HG02610 (cell line): ENCODE data around the gene RC3H2.

Source experiments
- ATAC-seq: cut with Tn5 transposase; IDR thresholded peaks from one replicate; pipeline ENCODE4 v1.9.1; 2021; ENCODE audit warnings: mild to moderate bottlenecking, moderate library complexity; ENCODE audit not compliant: unreplicated experiment

The RC3H2 gene

DNA sequence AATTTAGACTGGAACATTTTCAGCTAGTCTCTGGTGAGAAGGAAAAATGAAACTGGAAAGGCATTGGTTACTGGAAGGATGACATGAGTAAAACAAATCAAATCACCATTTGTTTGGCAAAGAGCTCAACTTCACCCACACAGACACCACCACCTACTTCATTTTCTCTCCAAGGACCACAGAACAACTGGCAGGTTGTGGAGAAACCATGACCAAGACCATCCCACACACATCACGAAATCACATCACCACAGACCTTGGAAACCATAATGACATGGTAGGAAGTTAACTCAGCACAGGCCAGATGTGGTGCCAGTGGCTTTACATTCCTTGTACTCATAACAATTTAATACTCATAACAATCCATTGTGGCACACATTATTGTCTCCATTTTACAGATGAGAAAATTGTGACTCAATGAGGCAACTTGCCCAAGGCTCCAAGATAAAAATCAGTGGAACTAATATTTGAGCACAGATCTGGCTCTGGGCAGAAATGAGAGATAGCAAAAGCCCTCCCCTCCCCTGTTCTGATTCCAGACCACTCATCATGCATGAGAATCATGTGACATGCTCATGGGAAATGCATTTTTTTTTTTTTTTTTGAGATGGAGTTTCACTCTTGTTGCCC, 97.8 kb downstream of the RC3H2 start:
- ATAC-seq = no peak

DNA sequence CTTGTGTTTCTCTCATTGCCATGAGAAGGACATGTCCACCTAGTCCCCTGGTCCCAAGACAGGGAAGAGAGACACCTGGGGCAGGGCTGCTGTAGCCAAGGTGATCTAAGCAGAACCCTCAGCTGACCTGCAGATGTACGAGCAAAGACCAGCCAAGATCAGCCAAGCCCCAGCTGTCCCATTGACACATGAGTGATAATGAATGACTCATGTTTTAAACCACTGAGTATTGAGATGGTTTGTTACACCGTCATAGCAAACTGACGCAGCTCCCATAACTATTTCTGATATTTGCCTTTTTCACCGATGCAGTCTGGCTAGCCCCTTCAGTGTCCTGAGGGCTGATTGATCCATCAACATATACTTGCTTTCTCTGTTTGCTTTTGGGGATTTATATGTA, 98.5 kb downstream of the RC3H2 start:
- ATAC-seq = no peak

DNA sequence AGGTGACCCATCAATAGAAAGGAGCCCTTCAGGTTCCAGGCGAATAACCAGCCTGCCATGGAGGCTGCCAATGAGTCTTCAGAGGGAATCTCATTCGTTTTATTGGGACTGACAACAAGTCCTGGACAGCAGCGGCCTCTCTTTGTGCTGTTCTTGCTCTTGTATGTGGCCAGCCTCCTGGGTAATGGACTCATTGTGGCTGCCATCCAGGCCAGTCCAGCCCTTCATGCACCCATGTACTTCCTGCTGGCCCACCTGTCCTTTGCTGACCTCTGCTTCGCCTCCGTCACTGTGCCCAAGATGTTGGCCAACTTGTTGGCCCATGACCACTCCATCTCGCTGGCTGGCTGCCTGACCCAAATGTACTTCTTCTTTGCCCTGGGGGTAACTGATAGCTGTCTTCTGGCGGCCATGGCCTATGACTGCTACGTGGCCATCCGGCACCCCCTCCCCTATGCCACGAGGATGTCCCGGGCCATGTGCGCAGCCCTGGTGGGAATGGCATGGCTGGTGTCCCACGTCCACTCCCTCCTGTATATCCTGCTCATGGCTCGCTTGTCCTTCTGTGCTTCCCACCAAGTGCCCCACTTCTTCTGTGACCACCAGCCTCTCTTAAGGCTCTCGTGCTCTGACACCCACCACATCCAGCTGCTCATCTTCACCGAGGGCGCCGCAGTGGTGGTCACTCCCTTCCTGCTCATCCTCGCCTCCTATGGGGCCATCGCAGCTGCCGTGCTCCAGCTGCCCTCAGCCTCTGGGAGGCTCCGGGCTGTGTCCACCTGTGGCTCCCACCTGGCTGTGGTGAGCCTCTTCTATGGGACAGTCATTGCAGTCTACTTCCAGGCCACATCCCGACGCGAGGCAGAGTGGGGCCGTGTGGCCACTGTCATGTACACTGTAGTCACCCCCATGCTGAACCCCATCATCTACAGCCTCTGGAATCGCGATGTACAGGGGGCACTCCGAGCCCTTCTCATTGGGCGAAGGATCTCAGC, 104.8 kb downstream of the RC3H2 start, which contains the start of gene OR1K1:
TSS of gene OR1K1 (plus strand) at position 58 of the 995 bp plus-strand sequence. CDS start at position 58, 0 bp downstream.
- ATAC-seq = no peak

DNA sequence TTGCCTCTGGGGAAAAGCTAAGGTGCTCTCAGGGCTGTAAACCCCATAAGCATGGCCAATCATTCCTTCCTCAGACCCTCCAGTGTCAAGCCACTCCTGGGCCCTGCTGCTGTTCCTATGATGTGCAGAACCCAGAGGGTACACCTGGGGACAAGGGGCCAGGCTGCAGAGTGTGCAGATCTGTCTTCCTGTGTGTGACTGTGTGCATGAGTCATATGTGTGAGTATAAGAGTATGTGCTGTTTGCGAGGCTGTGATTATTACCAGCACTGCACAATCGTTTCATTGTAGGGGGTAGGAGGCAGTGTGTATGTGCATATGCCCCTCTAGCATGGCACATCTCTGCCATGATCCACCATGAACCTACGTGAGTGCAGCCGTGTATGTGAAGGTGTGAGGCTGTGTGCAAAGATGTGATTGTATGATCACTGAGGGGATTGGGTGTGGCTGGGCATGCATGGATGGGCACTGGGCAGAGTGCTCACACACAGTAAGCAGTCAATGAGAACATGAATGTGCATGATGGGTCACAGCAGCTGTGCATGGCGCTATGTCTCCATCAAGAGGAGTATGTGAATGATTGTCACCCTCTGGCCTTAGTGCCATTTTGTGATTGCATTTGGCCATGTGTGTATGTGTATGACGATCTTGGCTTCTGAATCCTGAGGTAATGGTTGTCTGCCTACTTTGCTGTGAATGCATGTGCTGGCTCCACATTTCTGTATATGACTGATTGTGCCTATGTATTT, 107.7 kb downstream of the RC3H2 start:
- no peak for ATAC-seq
